Measurements from ENCODE around the gene MKRN2. TPM values are rescaled to one million over a fixed set of nuclear protein-coding genes. Genes with fewer than 3 reads are reported as not detected.

MKRN2 gene
- total RNA-seq, 4 donors from 2014 or later = 18.5 to 35.6 (median 29.3) TPM

- WGBS, 2 donors = 42 to 58% methylated on average over 7 of the region's 7 CpGs
- no peak for DNase-seq (ENCODE audit: low spot score in 2 of 2)
- H3K4me3 ChIP-seq (ENCODE audit: low read depth, poor library complexity, severe bottlenecking) = no peak overlapping the region
- intact Hi-C loops (cut with DNase I; ENCODE audit: low total_unique reads) = no loop called here
- no peak for TF ChIP-seq POLR2A (IDR thresholded peaks at IDR 0.05)
- TF ChIP-seq CTCF (IDR thresholded peaks at IDR 0.05) = no peak
Measured at GRCh38 chr3:12549971-12550760, 6.7 kb upstream of the MKRN2 start.

GRCh38 chr3:12553921-12554391 lies 2.9 kb upstream of the MKRN2 start:
- no peak overlapping the region for H3K4me3 ChIP-seq (ENCODE audit: low read depth, poor library complexity, severe bottlenecking)
- intact Hi-C loops (cut with DNase I; ENCODE audit: low total_unique reads) = no loop called here
- TF ChIP-seq POLR2A (IDR thresholded peaks at IDR 0.05) (no peak), CTCF (IDR thresholded peaks at IDR 0.05) (no peak)
- WGBS, 2 donors = 6 to 22% methylated on average over 26 of the region's 26 CpGs
- peak in 1 of 2 donors; percentile 85 for DNase-seq (ENCODE audit: low spot score in 2 of 2)

GRCh38 chr3:12556314-12556689 lies 585 bp upstream of the MKRN2 start:
- 3% methylated on average over 8 of the region's 8 CpGs for WGBS, 2 donors
- DNase-seq (ENCODE audit: low spot score in 2 of 2) = peak in 1 of 2 donors; percentile 74
- H3K4me3 ChIP-seq (ENCODE audit: low read depth, poor library complexity, severe bottlenecking) = peak overlapping the region; percentile 18
- intact Hi-C loops (cut with DNase I; ENCODE audit: low total_unique reads) = no loop called here
- TF ChIP-seq CTCF (IDR thresholded peaks at IDR 0.05) (no peak), POLR2A (IDR thresholded peaks at IDR 0.05) (no peak)

- H3K4me3 ChIP-seq (ENCODE audit: low read depth, poor library complexity, severe bottlenecking) = peak overlapping the region; percentile 91
- TF ChIP-seq POLR2A (IDR thresholded peaks at IDR 0.05) (no peak), CTCF (IDR thresholded peaks at IDR 0.05) (no peak)
- no peak for DNase-seq (ENCODE audit: low spot score in 2 of 2)
- intact Hi-C loops (cut with DNase I; ENCODE audit: low total_unique reads) = no loop called here
- 1% methylated on average over 18 of the region's 18 CpGs for WGBS, 2 donors
Measured at GRCh38 chr3:12557473-12558100, 700 bp downstream of the MKRN2 start.

GRCh38 chr3:12558706-12559105 lies 1.8 kb downstream of the MKRN2 start:
- TF ChIP-seq POLR2A (IDR thresholded peaks at IDR 0.05) (no peak), CTCF (IDR thresholded peaks at IDR 0.05) (no peak)
- WGBS, 2 donors = 49 to 63% methylated on average over 4 of the region's 4 CpGs
- intact Hi-C loops (cut with DNase I; ENCODE audit: low total_unique reads) = no loop called here
- no peak overlapping the region for H3K4me3 ChIP-seq (ENCODE audit: low read depth, poor library complexity, severe bottlenecking)
- peak in 1 of 2 donors; percentile 3 for DNase-seq (ENCODE audit: low spot score in 2 of 2)

All from lower leg skin (tissue), 4 donors.